Pons (tissue), 1 donor: ENCODE measurements around the gene FGF11.
A peak's percentile ranks its signal among the peaks of the same experiment; 100 is the strongest.
"Not testable (repeated sequence)": the region's sequence is repeated elsewhere in the genome, so short reads cannot be mapped to it uniquely, and the experiment has no call there.

Experiments
- DNase-seq: peaks from one replicate; pipeline ENCODE4 v3.0.0-alpha.2; 2016; ENCODE audit warnings: low spot score

FGF11 gene

GRCh38 chr17:7479213-7480088, 40.1 kb downstream of the FGF11 start, which contains the start of gene ZBTB4:
Gene ZBTB4, minus strand, starts transcription at chr17:7479631. Its CDS starts 12,830 bp downstream, at chr17:7466801.
- no peak for DNase-seq

- no peak for DNase-seq
Measured at GRCh38 chr17:7480089-7480384, 40.7 kb downstream of the FGF11 start.

GRCh38 chr17:7481275-7481674, 42.0 kb downstream of the FGF11 start, which contains the start of gene SLC35G6:
Gene SLC35G6, plus strand, starts transcription at chr17:7481446. Its CDS starts 71 bp downstream, at chr17:7481517.
- not testable (repeated sequence) for DNase-seq

GRCh38 chr17:7481842-7482741, 42.8 kb downstream of the FGF11 start:
- DNase-seq = not testable (repeated sequence)

GRCh38 chr17:7482742-7483088, 43.4 kb downstream of the FGF11 start:
- DNase-seq = not testable (repeated sequence)

GRCh38 chr17:7483255-7484066, 44.1 kb downstream of the FGF11 start:
- peak; percentile 96 for DNase-seq

GRCh38 chr17:7484067-7484918, 45.0 kb downstream of the FGF11 start, which contains the start of gene POLR2A:
Gene POLR2A, plus strand, starts transcription at chr17:7484366.
- peak; percentile 98 for DNase-seq

- DNase-seq = no peak
Measured at GRCh38 chr17:7484919-7485377, 45.6 kb downstream of the FGF11 start.

GRCh38 chr17:7486181-7486580, 46.9 kb downstream of the FGF11 start:
- no peak for DNase-seq

GRCh38 chr17:7490144-7490543, 50.8 kb downstream of the FGF11 start:
- DNase-seq = no peak

- DNase-seq = no peak
Measured at GRCh38 chr17:7491583-7491982, 52.3 kb downstream of the FGF11 start.

GRCh38 chr17:7493941-7494340, 54.6 kb downstream of the FGF11 start:
- DNase-seq = no peak
